HG02943 (cell line): ENCODE data around the gene UNC119.
"Not testable (repeated sequence)": the region's sequence is repeated elsewhere in the genome, so short reads cannot be mapped to it uniquely, and the experiment has no call there.

Source experiments
- ATAC-seq: cut with Tn5 transposase; IDR thresholded peaks from one replicate; pipeline ENCODE4 v1.9.1; 2021; ENCODE audit warnings: mild to moderate bottlenecking, low read depth, moderate library complexity; ENCODE audit not compliant: unreplicated experiment

UNC119 gene

GRCh38 chr17:28552176-28552999 is at the start of gene UNC119:
Gene UNC119 (minus strand): TSS chr17:28552624. CDS start chr17:28552557, 67 bp downstream.
- ATAC-seq = no peak

GRCh38 chr17:28599311-28600184 is 47.1 kb upstream of the UNC119 start:
- peak; percentile 37 for ATAC-seq

DNA sequence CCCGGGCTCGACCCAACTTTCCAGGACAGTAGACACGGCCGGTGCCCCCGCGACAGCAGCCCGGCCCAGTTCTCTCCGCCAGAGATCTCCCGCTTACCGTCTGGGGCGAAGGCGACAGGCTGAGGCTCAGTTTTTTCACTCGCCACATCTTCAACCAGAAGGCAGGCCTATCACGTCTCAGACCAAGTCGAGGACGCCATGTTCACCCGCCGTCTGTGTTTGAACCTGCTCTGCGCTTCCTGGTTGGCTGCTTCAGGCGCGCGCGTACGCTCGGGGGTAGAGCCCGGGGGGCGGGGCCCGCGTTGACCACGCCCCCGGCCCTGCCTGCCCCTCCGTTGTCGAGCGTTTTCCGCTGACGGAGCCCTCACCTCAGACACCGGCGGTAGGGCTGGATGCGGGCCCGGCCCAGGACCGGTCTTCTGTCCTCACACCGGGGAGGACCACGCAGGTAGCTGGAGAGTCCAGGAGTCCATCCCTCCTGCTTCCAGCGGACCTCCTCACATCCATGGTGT is 46.4 kb upstream of the UNC119 start, which contains the start of gene SPAG5:
Gene SPAG5, minus strand, starts transcription at position 227 of the 512 bp plus-strand sequence. Its CDS starts 79 bp downstream, at position 148.
- ATAC-seq = peak; percentile 81

- ATAC-seq = no peak
These were observed 46.0 kb upstream of the UNC119 start for GRCh38 chr17:28598389-28598788.

DNA sequence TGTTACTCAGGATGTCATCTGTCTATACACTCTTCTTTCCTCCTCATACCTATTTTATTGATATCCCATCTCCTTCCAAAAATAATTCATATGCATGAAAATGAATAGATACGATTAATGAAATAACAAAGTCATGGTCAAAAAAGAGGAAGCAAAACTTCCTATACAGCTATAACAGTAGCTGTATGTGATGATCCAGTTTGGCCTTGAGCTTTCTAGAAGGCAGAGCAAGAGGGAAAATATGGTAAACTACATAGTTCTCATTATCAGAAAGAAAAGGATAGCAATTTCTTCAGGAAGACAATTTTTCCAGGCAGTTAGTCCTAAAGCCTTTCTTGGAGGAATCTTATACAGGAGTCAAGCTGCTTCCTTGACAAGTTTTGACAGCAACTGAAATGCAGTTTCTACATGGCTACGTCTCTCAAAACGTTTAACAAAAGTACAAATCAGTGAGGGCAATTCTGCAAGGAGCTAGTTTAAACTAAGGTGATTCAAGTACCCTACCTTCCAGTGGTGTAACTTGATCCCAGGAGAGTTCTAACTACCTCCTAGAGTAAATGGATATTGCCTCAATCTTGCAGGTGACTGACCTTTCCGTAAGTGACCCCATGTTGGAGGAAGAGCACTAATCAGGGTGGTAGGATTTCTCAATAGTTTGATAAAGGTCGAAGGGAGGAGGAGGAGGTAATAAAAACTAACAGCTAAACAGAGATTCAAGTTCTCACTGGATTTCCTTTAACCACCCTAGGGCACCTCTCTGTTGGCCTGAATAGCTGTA is 45.4 kb upstream of the UNC119 start:
- no peak for ATAC-seq

DNA sequence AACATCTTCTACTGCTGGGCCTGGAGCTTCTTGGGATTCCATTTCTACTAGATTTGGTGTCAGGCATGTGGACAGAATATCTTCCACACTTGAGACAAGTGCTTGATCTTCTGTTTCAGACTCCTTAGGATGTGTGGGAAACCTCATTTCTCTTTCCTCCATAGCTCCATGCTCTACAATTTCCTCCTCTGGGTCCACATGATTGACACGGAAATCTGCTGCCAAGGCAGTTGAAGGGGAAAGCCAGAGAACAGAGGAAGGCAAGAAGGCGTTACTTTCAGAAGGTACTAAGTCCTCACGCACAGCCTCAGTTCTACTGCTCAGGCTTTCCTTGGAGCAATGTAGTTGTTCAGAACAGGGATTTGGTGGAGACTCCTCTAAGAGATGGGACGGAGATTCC is 39.8 kb upstream of the UNC119 start:
- no peak for ATAC-seq

- no peak for ATAC-seq
These were observed 33.4 kb upstream of the UNC119 start for GRCh38 chr17:28585851-28586250.

DNA sequence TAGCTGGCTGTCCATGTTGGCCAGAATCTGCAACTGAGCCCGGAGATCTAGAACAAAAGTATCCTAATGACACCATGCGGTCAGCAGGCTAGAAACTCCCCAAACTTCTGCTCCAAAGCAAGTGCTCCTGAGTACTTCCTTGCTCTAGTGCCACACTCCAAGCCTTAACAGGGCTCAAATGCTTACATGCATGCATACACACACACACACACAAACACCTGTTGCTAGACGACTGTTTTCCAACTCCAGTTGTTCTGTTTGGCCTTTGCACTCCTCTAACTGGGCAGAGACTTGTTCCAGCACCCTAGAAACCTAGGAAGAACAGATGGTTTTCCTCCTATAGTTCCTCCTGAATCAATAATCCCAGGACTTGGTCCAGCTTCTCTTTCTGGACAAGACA is 32.0 kb upstream of the UNC119 start:
- ATAC-seq = no peak

GRCh38 chr17:28582513-28582912 is 30.1 kb upstream of the UNC119 start:
- no peak for ATAC-seq

DNA sequence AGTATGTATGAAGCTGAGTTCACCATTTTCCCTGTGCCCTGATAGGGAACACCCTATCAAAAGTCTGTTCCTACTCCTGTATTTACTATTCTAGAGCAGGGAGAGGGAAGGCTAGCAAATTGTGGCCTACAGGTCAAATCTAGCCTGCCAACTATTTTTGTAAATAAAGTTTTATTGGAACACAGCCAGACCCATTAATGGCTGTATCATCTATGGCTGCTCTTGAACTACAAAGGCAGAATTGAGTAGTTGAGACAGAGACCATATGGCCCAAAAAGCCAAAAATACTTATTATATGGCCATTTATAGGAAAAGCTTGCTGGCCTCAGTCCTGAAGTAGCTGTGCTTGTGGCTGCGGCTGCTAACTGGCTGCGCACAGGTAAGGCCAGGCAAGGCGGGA is 28.5 kb upstream of the UNC119 start:
- ATAC-seq = no peak

DNA sequence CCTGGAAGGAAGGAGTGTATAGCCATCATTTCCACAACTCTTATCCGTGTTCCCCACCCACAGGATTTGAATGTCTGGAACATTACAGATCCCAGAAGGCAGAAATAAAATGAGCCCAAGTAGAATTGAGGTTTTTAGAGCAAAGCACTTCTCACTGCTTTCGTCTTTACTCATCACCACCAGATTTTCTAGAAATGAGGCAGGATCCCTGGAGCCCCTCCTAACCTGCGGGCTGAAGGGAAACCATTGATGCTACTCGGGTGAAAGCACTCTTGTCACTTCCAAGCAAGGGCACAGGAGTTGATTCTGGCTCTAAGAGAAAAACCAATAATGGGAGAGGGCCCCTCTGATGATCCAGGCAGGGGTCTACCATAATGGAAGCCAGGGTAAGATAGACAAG is 27.1 kb upstream of the UNC119 start:
- ATAC-seq = no peak

GRCh38 chr17:28578246-28579195 is 26.1 kb upstream of the UNC119 start:
- no peak for ATAC-seq

DNA sequence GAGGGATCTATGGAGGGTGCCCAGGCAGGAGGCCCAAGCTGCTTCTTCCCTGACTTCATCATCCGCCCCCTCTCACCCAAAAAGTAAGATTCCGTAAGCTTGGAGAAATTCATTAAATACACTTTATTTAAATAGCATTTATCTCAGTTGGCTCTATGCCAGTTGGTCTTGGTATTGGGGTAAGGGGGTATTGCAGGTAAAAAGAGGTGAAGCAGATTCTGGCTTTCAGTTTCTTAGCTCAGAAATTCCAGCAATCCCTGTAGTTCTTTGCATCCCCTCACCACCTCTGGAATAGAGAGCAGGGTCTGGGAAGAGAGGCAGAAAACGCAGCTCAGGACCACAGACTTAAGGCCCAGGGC is 25.0 kb upstream of the UNC119 start:
- no peak for ATAC-seq

- ATAC-seq = no peak
These were observed 24.5 kb upstream of the UNC119 start, which contains the start of gene ALDOC for GRCh38 chr17:28576758-28577465. Gene ALDOC (minus strand): TSS chr17:28576895. CDS start chr17:28575532, 1,363 bp downstream.

- not testable (repeated sequence) for ATAC-seq
These were observed 23.6 kb upstream of the UNC119 start for GRCh38 chr17:28576016-28576415.

DNA sequence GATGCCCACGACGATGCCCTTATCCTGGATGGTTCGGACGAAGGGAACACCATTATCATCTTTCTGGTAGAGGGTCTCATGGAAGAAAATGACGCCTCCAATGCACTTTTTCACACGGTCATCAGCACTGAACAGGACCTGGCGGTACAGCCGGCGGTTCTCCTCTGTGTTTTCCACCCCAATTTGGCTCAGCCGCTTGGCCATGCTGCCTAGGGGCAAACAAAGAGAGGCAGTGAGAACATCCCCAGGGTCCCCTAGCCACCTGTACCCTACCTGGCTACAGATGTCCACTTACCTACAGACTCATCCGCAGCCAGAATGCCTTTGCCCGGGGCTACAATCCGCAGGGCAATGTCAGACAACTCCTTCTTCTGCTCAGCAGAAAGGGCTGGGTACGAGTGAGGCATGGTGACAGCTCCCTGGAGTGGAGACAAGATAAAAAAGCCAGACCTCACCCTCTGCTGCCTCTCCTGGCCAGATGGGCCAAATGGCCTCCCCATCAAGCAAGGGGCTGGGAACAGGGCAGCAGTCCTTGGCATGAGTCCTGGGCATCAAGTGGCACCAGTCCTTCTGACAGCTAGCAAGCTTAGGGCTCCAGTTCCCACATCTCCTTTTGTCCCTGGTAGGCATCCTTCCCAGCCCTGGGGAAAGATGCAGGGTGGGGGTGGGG is 22.8 kb upstream of the UNC119 start:
- no peak for ATAC-seq

- no peak for ATAC-seq
These were observed 22.1 kb upstream of the UNC119 start for GRCh38 chr17:28574526-28574925.

GRCh38 chr17:28573966-28574480 is 21.6 kb upstream of the UNC119 start:
- no peak for ATAC-seq
